HG02938 (cell line): ENCODE data around the gene SRSF1.
"Not testable (repeated sequence)": the region's sequence is repeated elsewhere in the genome, so short reads cannot be mapped to it uniquely, and the experiment has no call there.

Experiments
- ATAC-seq: cut with Tn5 transposase; IDR thresholded peaks from one replicate; pipeline ENCODE4 v1.9.1; 2021; ENCODE audit warnings: mild to moderate bottlenecking, moderate library complexity; ENCODE audit not compliant: unreplicated experiment

The SRSF1 gene

GRCh38 chr17:57966875-57967274, 40.2 kb downstream of the SRSF1 start:
- no peak for ATAC-seq

GRCh38 chr17:57966246-57966645, 40.8 kb downstream of the SRSF1 start:
- ATAC-seq, result no peak

- no peak for ATAC-seq
Observed at GRCh38 chr17:57965521-57966160, 41.4 kb downstream of the SRSF1 start.

GRCh38 chr17:57963149-57963511, 43.9 kb downstream of the SRSF1 start:
- no peak for ATAC-seq

GRCh38 chr17:57962279-57963148, 44.5 kb downstream of the SRSF1 start:
- no peak for ATAC-seq

- no peak for ATAC-seq
Observed at GRCh38 chr17:57959929-57960328, 47.1 kb downstream of the SRSF1 start.

DNA sequence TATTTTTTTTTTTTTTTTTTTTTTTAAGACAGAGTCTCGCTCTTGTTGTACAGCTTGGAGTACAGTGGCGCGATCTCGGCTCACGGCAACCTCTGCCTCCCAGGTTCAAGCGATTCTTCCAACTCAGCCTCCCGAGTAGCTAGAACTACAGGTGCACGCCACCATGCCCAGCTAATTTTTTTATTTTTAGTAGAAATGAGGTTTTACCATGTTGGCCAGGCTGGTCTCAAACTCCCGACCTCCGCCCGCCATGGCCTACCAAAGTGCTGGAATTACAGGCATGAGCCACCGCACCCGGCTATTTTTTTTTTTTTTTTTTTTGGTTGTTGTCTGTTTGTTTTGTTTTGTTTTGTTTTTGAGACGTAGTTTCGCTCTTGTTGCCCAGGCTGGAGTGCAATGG, 48.7 kb downstream of the SRSF1 start:
- not testable (repeated sequence) for ATAC-seq

- no peak for ATAC-seq
Observed at GRCh38 chr17:57957886-57958285, 49.2 kb downstream of the SRSF1 start.

DNA sequence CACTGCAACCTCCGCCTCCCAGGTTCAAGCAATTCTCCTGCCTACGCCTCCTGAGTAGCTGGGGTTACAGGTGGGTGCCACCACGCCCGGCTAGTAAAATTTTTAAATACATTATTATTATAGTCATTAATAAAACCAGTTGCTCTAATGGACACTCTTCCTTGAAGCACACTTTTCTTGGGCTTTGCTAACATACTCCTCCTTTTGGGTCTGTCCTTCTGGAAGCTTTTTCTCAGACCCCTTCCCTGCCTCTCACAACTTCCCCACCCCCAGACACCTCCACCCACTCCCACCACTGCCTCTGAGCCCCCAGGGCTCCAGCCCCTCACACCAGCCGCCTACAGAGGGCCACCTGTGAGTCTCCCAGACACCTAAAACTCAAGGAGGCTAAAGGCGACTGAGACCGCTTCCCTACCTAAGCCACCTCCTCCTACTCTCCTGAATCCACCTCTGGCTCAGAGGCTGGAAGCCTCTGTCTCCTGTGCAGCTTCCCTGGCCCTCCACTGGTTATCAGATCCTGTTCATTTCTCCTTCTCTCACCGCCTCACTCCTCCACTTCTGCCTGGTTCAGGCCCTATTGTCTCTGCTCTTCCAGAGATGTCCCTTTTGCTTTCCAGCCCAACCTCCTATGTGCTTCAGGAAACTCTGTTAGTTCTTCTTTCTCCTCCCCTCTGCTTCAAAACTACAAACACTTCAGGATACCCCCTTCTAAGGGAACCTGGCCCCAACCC, 49.8 kb downstream of the SRSF1 start:
- no peak for ATAC-seq

DNA sequence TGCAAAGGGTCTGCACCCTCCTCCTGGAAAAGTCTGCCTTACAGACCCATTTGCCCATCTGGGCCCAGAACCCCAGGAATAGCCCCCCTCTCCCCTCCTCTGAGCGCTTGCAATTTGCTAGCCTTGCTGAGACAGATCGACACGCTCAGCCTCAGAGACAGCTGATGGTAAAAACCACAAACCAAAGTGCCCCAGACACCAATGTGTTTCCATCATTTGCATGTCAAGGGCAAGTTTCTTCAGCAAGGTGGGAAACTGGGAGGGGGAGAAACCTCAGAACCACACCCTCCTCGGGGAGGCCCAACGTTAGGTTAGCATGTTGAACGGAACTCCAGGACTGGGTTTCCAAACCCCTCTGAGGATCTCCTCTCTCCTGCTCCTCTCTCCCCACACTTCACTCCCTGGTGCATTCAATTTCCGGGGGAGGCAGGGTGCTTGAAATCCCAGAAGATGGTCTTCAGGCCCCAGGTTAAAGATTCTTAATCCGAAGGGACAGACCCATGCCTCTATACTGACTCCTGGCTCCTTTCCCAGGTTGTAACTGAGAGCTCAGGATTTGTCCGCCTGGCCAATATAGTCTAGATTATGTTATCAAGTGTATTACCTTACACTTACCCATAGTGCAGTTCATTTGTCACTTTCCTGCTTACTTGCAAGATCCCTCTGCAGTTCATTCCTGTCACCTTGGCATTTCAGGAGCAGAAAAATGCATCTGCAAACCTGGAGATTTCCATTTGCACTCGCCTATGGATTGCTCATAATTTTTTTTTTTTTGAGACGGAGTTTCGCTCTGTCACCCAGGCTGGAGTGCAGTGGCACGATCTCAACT, 50.5 kb downstream of the SRSF1 start:
- ATAC-seq, result peak; percentile 53

DNA sequence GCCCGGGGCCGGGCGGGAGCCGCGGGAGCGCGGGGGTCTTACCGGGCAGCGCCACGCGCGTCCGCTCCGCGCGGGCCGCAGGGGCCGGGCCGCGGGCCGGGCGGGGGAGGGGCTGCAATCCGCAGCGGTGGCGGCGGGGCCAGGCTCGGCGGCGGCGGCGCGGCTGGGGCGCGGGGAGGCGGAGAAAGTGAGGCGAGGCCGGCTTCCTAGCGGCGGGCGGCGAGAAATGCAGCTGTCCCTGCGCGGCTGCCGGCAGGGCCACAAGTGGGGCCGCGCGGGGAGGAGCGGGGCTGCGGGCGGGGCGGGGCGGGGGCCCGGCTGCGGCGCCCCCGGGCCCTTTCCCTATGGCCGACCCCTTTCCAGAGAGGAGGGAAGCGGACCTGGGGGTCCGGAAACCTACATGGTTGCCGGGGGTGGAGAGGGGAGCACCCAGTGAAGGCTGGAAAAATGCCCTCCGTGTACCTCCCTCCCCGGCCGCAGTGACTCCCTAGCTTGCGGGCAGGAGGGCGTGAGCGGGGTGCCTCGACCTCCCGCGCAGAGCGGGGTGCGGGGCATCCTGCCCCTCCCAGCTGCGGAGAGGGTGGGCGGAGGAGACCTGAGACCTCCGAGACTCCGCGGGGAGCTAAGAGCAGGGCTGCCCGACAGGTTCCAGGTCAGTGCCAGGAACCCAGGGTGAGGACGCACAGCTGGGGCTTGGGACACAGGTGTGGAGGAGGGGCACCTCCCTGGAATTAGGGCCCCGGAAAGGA, 51.7 kb downstream of the SRSF1 start, which contains the start of gene CUEDC1:
Gene CUEDC1 (minus strand): TSS at position 230 of the 749 bp plus-strand sequence. CDS start 69,848 bp downstream, outside the sequence.
- no peak for ATAC-seq

DNA sequence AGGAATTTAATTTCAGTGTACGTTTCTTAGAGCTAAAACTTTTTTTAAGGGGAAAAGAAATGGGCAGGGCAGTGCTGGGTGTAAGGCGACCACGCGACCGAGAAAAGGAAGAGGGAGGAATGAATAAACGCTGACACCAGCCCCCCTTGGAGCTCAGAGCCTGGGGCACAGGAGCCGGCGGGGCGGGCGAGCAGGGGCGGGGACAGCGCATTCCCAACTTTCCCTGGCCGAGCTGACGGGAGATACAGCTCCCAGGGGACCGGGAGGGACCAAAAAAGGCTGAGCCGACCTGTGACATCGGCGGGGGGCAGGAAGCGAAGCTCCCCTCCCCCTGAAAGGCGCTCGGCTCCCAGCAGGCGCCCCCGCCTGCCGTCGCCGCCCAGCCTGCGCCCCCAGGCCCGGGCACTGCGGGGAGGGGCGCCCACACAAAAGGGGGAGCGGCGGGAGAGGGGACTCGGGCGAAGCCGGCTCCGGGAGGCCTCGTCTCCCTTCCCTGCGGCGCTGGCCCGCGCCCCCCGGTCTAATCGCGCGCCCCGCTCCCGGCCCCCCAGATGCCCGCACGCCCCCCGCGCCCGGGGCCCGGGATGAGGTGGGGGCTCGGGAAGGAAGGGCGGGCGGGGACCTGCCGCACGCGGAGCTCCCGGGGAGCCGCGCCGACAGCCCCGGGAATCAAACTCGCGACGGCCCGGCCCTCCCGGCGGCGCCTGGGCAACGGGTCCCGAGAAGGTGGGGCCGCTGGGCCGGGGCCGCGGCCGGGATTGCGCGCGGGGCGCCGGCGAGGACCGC, 52.5 kb downstream of the SRSF1 start:
- ATAC-seq, result no peak

DNA sequence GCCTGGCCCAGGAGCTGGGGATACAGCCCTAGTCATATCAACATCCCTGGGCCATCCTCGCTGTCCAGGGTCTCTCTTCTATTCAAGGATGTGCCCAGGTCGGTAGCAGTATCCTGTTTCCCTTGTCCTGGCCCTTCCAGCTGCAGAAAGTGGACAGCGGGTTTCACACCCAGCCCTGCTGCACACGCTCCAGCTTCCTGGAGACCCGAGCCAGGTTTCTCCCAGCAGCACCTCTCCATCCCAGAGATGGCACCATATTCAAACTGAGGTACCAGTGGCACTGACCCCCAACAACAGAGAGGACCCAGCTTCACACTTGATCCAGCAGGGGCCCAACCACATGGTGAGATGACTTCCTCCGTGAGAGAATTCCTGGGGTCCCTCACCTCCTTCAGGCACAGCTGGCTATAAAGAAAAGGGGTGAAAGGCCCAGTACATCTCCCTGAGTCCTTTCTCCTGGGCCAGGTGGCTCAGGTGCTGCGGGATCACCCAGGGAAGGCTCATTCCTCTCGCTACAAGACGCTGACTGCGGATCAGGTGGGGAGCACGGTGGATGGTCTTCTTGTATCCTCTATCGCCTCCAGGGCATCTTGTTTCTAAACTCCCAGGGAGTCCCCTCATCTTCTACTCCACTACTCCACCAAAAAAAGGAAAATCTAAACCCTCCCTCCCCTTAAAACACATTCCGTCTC, 53.2 kb downstream of the SRSF1 start:
- ATAC-seq, result no peak
